ENCODE data around the gene EIF3M.

- TF ChIP-seq POLR2AphosphoS5 (IDR thresholded peaks at IDR 0.05) (no peak), CTCF (IDR thresholded peaks at IDR 0.05 in 8 of 11, conservative IDR thresholded peaks at IDR 0.05 in 3 of 11) (no peak)
Observed at GRCh38 chr11:32574421-32574820, 9.2 kb upstream of the EIF3M start.
